HG03045 (cell line): ENCODE data around the gene PPP1R14D.
A peak's percentile ranks its signal among the peaks of the same experiment; 100 is the strongest.

Experiments used
- ATAC-seq: cut with Tn5 transposase; IDR thresholded peaks from one replicate; pipeline ENCODE4 v1.9.1; 2021; ENCODE audit warnings: mild to moderate bottlenecking, moderate library complexity; ENCODE audit not compliant: unreplicated experiment

The PPP1R14D gene

DNA sequence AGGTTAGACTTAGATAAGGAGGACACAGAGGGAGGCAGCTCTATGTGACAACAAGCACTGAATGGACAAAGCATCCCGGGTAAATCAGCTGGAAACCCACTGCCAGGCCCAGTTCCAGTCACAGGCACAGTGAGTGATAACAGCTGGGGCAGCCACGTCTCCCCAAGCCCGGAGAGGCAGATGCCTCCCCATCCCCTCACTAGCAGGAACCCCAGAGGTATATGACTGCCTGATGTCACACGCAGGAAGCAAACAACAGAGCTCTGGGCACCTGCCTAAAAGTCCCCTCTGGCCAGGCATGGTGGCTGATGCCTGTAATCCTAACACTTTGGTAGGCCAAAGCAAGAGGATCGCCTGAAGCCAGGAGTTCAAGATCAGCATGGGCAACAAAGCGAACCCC is 40.5 kb downstream of the PPP1R14D start:
- no peak for ATAC-seq

DNA sequence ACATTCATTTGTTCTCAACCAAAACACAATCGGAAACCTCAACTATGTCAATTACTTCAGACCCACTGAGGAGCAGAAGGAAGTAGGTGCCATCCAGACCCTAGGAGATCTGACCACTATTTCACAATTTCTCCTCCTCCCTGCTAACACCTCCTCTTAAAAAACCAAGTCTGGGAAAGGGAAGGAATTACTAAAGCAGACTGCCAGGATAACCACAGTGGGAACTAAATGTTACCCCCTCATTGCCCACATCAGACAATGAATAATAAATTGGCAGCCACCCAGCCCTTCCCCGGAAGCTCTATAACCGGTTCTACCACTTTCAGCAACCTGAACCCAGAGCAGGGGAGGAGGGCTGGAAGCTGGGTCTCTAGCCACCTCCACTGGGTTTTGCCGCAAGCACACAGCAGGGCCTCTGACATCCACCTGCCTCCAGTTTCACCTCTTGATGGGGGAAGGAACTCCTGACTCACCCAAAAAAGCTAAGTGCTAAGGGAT is 41.1 kb downstream of the PPP1R14D start:
- no peak for ATAC-seq

DNA sequence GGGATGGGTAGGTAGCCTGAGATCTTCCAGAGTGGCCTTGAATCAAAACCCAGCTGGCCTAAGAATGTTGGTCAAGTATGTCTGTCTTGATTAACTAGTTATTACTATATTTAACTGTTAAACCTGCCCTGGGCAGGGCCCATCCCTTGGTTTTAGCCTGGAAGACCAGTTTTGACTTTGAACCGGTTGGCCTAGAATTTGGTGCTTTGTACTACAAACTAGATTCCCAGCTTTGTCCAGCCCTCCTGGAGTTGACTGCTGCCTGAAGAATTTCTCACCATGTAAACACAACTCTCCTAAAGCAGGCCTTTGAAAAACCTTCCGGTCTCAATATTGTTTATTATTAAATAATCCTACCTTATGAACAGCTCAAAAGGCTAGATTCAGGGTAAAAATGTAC is 42.7 kb downstream of the PPP1R14D start:
- no peak for ATAC-seq

GRCh38 chr15:40785164-40785563 is 43.3 kb downstream of the PPP1R14D start:
- ATAC-seq, result no peak

- ATAC-seq, result peak; percentile 53
Measured at GRCh38 chr15:40782609-40783227, 45.8 kb downstream of the PPP1R14D start.

DNA sequence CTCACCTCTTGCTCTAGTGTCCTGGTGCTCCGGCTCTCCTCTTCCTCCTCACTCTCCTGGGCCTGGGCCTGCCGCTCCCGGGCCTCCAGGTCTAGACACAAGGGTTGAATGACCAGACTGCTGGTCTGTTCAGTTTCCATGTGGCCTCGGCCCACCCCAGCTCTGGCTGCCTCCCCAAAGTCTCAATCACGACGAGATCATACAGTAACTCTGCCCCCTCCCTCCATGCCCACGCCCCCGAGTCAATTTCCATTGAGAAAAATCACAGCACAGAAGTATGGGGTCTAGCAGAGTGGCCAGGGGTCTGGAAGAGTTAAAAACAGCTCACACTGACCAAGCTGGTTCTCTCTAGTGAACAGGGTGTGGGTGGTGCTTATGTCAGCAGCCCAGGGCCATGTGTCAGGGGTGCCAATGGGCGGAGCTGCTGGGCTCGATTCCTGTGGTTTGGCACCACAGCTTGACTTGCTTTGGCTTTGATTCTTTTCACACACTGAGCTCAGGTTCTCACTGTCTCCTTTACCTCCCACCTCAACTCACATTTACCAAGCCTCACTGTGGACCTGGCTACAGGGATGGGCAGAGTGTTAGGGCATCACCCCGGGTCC is 51.9 kb downstream of the PPP1R14D start:
- no peak for ATAC-seq

DNA sequence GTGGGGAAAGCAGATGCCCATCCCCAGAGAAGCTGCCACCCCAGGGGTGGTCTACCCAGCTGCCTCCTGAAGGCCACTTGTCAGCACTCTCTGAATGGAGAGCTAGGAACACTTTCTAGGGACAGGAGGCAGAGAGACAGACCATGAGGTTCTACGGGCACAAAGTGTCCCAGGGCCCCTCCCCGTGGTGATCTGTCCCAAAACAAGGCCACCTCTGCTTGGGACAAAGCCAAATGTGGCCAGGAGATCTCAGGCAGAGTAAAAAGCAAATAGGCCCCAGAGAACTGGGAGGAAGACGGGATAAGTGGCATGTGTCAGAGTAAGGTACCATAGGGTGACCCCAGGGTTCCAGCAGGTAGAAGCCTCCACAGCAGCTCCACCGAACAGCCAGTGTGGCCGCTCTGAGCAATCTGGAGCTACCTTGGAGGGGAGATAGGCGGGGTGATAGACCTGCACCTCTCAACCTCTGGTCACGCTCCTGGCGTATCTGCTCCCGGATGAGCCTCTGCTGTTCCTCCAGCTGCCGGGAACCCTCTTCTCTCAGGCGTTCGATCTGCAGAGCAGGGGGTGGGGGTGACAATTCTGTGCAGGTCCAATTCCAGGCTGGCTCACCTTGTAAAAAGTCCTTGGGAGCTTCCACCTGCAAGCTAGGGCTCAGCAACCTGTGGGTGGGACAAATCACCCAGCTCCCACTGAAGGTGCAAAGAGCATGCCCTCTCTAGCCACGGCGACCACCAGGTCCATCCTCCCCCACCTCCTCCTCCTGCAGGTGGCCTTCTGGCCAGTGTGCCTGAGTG is 52.6 kb downstream of the PPP1R14D start:
- no peak for ATAC-seq

DNA sequence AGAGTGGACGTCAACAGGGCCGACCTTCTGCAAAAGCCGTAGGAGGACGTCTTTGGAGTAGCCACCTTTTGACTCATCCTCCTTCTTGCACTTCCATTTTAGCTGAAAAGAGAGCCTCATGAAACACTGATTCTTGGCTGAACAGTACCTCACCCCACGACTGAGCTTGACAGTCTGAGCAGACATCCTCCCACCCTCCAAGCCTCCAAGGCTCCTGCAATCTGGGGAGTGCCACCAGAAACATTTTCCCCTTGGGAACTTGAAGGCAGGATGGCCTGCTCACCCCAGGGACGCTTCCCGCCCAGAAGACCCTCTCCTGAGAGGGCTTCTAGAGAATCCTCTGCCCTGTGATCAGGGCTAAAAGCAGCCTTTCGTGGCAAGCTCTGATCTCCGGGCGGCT is 53.5 kb downstream of the PPP1R14D start:
- no peak for ATAC-seq

GRCh38 chr15:40773902-40774301 is 54.6 kb downstream of the PPP1R14D start:
- no peak for ATAC-seq

GRCh38 chr15:40773496-40773895 is 55.0 kb downstream of the PPP1R14D start:
- no peak for ATAC-seq

- no peak for ATAC-seq
Measured at GRCh38 chr15:40772014-40772413, 56.5 kb downstream of the PPP1R14D start.

GRCh38 chr15:40771242-40771641 is 57.3 kb downstream of the PPP1R14D start:
- ATAC-seq, result no peak

GRCh38 chr15:40770147-40770721 is 58.3 kb downstream of the PPP1R14D start:
- no peak for ATAC-seq

DNA sequence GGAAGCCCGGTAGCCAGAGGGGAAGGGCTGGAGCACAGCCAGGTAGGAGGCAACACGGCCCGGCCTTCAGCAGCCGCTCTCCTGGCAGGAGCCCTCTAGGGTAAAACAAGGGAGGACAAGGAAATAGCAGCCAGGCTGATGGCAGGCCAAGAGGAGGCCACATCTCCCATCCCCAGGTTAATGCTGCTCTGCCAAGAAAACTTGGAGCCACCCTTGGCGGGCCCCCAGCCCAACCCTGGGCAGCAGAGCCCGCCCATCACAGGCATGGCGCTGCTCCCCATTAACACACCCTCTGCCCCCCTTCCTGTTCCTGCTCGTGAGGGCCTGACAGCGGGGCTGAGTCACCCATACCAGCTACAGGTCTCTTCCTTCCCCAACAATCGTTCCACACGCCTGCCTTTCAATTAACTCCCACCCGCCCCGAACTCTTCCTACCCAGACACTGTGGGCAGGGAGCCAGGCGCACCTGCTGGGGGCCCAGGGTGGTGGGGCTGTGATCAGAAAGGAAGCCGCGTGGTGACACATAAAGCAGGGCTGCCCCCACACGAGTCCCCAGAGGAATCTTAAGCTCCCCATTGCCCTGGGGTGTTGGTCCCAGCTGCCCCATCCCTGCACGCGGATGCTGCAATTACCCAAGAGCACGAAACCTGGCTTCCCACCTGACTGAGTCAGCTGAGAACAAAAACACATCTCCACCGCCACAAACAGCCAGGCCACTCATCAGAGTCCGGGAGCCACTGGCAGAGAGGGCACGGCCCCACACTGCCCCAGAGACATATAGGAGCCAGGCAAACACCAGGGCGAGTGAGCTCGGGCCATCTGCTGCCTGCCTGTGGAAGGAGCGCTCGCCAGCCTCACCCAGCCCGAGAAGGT is 59.0 kb downstream of the PPP1R14D start, which contains the start of gene C15orf62:
Gene C15orf62 (plus strand): TSS at position 707 of the 873 bp plus-strand sequence. CDS start 516 bp downstream, outside the sequence.
- ATAC-seq, result peak; percentile 26

GRCh38 chr15:40768521-40769273 is 59.8 kb downstream of the PPP1R14D start:
- ATAC-seq, result no peak

GRCh38 chr15:40767838-40768500 is 60.5 kb downstream of the PPP1R14D start:
- ATAC-seq, result no peak

- ATAC-seq, result no peak
Measured at GRCh38 chr15:40766906-40767837, 61.3 kb downstream of the PPP1R14D start.

- ATAC-seq, result no peak
Measured at GRCh38 chr15:40766194-40766815, 62.2 kb downstream of the PPP1R14D start.
